Endothelial cell of hepatic sinusoid (primary cell): Measurements from ENCODE around the gene FIBP.

Experiments used
- in situ Hi-C: cut with HindIII; loops from 2 replicates; pipeline ENCODE4 v1.10.0; 2017; ENCODE audit warnings: low sequenced_read_pairs

The FIBP gene

DNA sequence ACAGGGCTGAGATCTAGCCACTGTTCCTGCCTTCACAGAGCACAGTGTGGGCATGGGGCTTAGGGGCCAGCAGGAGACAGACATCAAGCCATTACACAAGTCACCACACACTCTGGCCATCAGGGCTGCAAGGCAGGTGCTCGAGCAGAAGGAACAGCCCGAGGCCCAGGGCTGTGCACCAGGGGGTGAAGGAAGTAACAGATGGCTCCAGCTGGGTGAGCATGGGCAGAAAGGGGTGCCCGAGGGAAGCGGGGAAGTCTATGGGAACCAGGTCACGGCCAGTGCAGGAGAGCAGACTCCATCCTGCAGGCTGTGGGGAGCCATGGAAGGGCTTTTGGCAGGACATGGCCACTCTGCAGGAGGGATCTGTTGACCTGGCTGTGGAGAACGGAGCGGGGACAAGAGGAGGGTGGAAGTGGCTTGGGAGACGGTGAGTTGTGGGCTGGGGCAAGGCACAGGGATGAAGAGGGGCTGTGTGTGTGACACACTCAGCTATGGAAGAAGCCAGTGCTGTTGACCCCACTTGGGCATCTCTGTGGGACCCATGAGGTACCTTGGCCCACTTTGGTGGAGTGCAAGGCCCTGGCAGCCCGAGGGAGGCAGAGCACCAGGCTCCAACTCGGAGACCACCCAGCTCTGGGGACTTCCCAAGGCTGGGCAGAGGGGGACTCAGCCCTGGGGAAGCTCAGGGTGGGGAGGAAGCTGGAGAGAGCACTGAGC, 27.0 kb upstream of the FIBP start:
- in situ Hi-C loops, result no loop called here

- in situ Hi-C loops, result no loop called here
Measured at GRCh38 chr11:65912845-65913244, 24.6 kb upstream of the FIBP start.

DNA sequence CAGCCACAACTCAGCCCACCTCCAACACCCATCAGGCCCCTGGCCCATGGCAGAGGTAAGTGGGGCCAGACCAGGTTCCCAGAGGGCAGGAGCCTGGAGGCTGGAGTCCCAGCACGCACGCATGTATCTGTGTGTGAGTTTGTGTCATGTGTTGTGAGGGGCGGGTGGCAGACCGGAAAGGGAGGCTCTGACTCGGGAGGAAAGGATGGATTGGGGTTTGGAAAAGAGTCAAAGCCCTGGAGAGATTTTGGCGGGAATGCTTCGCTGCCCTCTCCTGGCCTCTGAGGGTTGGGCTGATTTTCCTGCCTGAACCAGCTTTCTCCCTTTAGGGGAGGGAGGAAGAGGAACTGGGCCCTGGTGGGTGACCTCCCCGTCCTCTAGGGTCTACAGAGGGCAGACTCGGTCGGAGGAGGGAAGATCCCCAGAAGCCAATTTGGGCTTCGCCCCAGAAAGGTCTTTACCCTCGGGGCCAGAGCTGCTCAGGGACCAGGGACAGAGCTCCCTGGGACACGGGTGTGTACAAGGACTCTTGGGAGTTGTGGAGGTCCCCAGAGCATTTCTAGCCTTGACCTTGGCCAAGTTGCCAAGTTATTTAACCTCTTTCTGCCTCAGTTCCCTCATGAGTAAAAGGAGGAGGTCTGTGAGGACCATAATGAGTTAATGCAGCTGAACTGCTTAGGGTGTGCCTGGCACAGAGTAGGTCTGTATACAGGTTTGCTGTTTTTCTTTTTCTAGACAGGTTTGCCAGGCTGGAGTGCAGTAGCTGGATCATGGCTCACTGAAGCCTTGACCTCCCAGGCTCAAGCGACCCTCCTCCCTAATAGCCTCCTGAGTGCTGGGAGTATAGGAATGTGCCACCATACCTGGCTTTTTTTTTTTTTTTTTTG, 23.7 kb upstream of the FIBP start:
- in situ Hi-C loops, result no loop called here

GRCh38 chr11:65907878-65908277, 19.6 kb upstream of the FIBP start:
- in situ Hi-C loops, result no loop called here

DNA sequence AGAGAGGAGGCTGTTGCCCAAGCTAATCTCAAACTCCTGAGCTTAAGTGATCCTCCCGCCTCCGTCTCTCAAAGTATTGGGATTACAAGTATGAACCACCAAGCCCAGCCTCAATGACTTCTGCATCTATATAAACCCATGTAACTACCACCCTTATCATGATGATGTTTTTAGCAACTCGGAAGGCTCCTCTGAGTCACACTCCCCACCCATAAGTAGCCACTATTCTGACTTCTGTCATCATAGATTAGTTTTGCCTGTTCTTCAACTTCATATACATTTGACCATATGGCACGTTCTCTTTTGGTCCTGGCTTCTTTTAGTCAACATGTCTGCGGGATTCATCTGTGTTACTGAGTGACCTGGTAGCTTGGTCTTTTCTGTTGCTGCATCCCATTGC, 18.3 kb upstream of the FIBP start:
- in situ Hi-C loops, result no loop called here

- in situ Hi-C loops, result no loop called here
Measured at GRCh38 chr11:65903715-65904114, 15.4 kb upstream of the FIBP start.

DNA sequence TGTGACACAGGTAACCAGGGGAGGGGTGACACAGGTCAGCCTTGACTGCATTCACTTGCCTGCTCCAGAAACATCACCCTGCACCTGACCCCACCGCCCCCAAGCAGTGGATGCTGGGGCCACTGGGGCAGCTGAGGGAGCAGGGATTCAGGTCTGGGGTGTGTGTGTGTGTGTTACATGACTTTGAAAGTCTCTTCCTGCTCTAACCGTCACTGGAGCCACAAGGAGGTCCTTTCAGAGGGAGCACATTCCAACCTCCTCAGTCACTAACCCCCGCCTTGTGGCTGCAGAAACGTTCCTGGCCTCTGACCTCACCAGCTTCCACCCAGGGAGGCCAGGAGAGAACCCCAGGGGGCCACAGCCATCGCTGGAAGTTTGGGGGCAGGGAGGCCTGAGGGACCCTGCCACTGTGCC, 14.8 kb upstream of the FIBP start:
- in situ Hi-C loops, result no loop called here

DNA sequence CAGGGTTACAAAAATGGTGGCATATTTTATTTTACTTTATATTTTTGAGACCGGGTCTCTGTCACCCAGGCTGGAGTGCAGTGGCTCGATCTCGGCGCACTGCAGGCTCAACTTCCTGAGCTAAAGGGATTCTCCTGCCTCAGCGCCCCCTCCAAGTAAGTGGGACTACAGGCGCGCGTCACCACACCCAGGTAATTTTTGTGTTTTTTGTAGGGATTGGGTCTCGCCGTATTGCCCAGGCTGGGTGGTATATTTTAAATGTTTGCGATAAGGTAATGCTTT, 12.6 kb upstream of the FIBP start:
- in situ Hi-C loops, result no loop called here

GRCh38 chr11:65900125-65900898, 12.0 kb upstream of the FIBP start, which contains the start of gene FOSL1:
Gene FOSL1, minus strand, starts transcription at chr11:65900388. Its CDS starts 49 bp downstream, at chr11:65900339.
- in situ Hi-C loops, result no loop called here

DNA sequence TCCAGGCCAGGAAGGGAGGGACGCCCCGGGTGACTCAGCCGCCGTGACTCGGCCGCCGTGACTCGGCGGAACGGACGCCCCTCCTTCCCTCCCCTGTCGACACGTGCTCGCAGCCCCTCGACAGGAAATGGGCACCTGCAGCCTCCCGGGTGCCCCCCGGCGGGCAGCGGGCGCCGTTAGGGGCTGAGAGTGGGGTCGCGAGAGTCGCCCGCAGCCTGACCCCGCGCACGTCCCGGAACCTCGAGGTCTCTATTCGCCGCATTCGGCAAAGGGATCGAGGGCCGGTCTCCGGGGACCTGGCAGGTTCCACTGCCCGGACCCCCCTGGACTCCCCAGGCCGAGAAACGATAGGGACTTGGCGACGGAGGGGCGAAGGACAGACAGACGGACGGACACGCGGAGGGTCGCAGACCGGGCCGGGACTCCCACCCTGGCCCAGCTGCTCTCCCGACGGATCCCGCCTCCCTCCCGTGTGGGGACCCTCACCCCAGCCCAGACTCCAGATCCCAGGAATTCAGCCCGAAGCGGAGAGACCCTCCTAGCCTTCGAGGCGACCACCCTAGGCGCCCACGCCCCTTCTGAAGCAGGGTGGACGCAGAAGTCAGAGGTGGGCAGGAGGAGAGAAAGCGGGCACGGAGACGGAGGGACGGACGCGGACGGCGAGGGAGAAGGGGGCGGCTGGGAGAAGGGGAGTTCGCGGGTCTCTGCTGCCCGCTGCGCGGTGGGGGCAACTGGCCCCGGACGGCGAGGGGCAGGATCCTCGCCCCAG, 11.3 kb upstream of the FIBP start:
- in situ Hi-C loops, result loop anchor here (5.0 to 10.0 kb wide), 2 partner anchors 38 to 265 kb away; partner anchors contain the start of gene SIPA1

DNA sequence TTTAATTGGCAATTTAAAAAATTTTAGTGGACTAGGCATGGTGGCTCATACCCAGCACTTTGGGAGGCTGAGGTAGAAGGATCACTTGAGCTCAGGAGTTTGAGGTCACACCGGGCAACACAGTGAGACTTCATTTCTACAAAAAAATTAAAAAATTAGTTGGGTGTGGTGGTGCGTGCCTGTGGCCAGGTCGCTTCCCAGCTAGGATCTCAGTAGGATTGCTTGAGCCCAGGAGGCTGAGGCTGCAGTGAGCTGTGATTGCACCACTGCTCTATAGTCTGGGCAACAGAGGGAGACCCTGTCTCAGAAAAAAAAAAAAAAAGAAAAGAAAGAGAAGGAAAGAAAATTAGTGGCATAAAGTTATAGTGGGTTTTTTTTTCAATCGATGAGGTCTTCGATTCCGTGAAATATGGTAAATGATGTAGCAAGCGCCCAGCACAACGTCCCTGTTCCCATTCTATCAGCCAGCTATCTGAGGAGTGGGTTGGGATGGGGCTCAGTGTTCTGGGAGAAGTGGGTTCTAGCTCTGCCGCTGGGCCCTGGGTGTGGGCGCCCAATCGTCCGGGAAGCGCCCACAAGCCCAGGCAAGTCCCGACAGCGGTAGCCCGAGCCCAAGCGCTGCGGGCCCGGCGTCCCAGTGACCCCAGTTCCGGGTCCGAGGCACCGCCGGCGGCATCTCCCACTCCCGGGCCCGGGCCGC, 10.5 kb upstream of the FIBP start:
- in situ Hi-C loops, result loop anchor here (5.0 to 10.0 kb wide), 2 partner anchors 38 to 264 kb away; partner anchors contain the start of gene SIPA1

DNA sequence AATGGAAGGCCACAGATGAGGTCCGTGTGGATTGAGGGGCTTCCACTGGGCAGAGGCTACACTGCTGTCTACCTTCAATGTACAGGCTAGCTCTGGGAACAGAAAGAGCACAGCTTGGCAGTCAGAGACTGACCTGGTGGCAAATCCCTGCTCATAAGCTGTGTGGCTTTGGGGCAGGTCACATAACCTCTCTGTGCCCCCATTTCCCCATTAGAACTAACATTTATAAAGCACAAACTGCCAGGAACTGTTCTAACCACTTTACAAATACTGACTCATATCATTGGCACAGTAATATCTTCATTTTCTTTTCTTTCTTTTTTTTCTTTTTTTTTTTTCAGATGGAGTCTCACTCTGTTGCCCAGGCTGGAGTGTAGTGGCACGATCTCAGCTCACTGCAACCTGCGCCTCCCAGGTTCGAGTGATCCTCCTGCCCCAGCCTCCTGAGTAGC, 8.8 kb upstream of the FIBP start:
- in situ Hi-C loops, result loop anchor here (5.0 to 10.0 kb wide), 2 partner anchors 40 to 262 kb away; partner anchors contain the start of gene SIPA1

- in situ Hi-C loops, result loop anchor here (5.0 to 10.0 kb wide), 2 partner anchors 41 to 262 kb away; partner anchors contain the start of gene SIPA1
Measured at GRCh38 chr11:65896034-65896999, 8.0 kb upstream of the FIBP start.

DNA sequence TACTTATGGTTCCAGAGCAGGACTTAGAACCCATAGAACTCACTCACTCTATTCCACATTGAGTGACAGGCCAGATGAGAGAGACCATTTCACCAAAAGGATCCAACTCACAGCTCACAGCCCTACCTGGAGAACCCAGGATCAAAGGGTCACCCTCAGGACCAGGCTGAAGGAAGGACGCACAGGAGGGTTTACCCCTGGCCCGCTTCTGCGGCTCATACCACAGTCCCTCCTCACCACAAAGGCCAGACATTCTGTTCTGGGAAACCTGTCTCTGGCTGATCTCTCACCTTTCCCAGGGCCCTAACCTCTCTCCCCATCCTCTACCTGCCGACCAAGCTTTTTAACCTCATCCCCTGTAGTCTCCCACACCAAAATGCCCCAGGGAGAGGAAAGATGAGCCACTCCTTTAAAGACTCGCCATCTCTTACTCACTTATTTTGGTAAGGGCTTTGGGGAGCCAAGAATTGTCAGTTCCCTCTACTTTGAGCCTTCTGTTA, 7.3 kb upstream of the FIBP start:
- in situ Hi-C loops, result loop anchor here (5.0 to 10.0 kb wide), 2 partner anchors 42 to 261 kb away; partner anchors contain the start of gene SIPA1

- in situ Hi-C loops, result loop anchor here (10.0 kb wide), 1 partner anchor 259 kb away; the partner anchor contains the start of gene SIPA1
Measured at GRCh38 chr11:65894034-65894591, 5.8 kb upstream of the FIBP start.

DNA sequence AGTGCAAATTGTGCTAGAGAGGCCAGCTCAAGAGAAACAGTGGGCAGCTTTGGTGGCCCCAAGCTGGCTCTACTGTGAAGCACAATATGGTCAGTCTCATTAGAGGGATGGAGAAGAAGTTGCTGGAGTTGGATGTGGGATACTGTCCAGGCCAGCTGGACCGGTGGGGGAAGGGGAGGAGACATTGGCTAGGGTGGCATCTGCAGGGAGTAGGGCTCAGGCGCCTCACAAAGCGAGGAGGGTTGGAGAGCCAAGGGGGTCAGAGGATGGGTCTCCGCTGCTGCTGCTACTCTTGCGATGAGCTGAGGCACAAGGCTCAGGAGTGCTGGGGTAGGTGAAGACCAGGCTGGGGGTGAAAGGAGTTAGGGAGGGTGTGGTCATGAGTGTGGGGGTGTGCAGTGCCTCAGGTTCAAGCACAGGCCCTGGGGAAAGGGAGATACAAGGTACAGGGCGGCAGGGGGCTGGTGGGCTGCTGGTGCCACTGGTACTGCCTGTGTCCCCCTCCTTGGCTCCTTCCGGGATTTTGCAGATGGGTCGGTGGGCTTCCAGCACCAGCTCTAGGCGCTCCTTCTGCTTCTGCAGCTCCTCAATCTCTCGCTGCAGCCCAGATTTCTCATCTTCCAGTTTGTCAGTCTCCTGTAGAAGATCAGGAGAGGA, 4.5 kb upstream of the FIBP start:
- in situ Hi-C loops, result loop anchor here (10.0 kb wide), 1 partner anchor 258 kb away; the partner anchor contains the start of gene SIPA1

DNA sequence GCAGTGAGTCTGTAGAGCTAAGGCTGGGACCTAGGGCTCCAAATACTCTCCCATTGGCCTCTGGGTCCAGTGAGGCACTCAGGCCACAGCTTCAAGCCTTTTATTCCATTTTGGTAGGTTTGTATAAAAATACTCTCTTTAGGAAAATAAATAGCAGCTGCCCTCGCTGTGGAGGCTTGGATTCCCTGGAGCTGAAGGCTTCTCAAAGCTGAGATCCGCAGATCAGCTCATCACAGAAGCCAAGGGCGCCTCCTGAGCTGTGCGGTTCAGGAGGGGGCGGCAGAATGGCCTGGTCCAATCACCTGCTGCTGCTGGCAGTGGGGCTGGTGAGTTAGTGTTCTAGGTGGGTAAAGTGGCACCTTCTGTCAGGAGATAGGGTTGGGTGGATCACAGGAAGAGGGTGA, 3.9 kb upstream of the FIBP start:
- in situ Hi-C loops, result loop anchor here (10.0 kb wide), 1 partner anchor 257 kb away; the partner anchor contains the start of gene SIPA1
